OCI-LY7 (cell line): Measurements from ENCODE around the gene DALRD3. TPM values are rescaled to one million over a fixed set of nuclear protein-coding genes. Genes with fewer than 3 reads are reported as not detected.

Experiments
- BruUV-seq: library from RNA; stranded (reverse); fragments of 400-500 nt; replicated peaks from 2 replicates; lab custom pipeline; 2021; lab: Mats Ljungman, UMichigan
- CTCF ChIA-PET: fragments of 300-600 bp; sonication (Branson Sonifier 250); formaldehyde crosslinking; loops from one replicate; lab custom pipeline; 2022; ENCODE audit warnings: antibody characterized with exemption; ENCODE audit not compliant: unreplicated experiment; lab: Charles Lee
- POLR2A ChIA-PET: fragments of 300-600 bp; sonication (Branson Sonifier 250); formaldehyde crosslinking; loops from one replicate; lab custom pipeline; 2022; ENCODE audit warnings: antibody characterized with exemption; lab: Charles Lee
- DNase-seq: peaks from one replicate; pipeline ENCODE4 v3.0.0-alpha.2; 2015; ENCODE audit warnings: low spot score
- H2AFZ ChIP-seq: fragments of 200-600 bp; sonication (generic), shearing (Covaris generic); 2 replicates; pipeline ENCODE4 v1.6.1; 2014; ENCODE audit warnings: mild to moderate bottlenecking, antibody characterized with exemption, low read length, moderate library complexity
- H3K27ac ChIP-seq: fragments of 200-600 bp; sonication (generic); 2 replicates; pipeline ENCODE4 v1.5.1; 2014; ENCODE audit warnings: mixed run types, low read depth, mild to moderate bottlenecking, moderate library complexity, low read length, inconsistent platforms; ENCODE audit not compliant: poor library complexity, severe bottlenecking
- H3K36me3 ChIP-seq: fragments of 200-600 bp; sonication (generic); 2 replicates; pipeline ENCODE4 v1.6.1; 2014; ENCODE audit warnings: mild to moderate bottlenecking, antibody characterized with exemption, low read length, moderate library complexity, mixed read lengths; ENCODE audit not compliant: insufficient read depth
- H3K4me1 ChIP-seq: fragments of 200-600 bp; sonication (generic); 2 replicates; pipeline ENCODE4 v1.5.1; 2014; ENCODE audit warnings: mild to moderate bottlenecking, low read length; ENCODE audit not compliant: insufficient read depth, poor library complexity, severe bottlenecking
- H3K4me2 ChIP-seq: fragments of 200-600 bp; sonication (generic); 2 replicates; pipeline ENCODE4 v1.6.1; 2014; ENCODE audit warnings: mild to moderate bottlenecking, low read length
- H3K4me3 ChIP-seq: fragments of 200-600 bp; sonication (generic); 2 replicates; pipeline ENCODE4 v1.5.1; 2014; ENCODE audit warnings: mild to moderate bottlenecking, low read depth, low read length; ENCODE audit not compliant: poor library complexity, severe bottlenecking
- H3K79me2 ChIP-seq: fragments of 200-600 bp; sonication (generic); 2 replicates; pipeline ENCODE4 v1.6.1; 2016; ENCODE audit warnings: low read depth, mild to moderate bottlenecking, low read length, moderate library complexity, mixed read lengths; ENCODE audit not compliant: insufficient read depth
- H3K9me2 ChIP-seq: fragments of 200-600 bp; sonication (generic); 2 replicates; pipeline ENCODE4 v1.6.1; 2016; ENCODE audit warnings: mild to moderate bottlenecking, low read length, mixed read lengths; ENCODE audit not compliant: insufficient read depth
- H3K9me3 ChIP-seq: fragments of 200-600 bp; sonication (generic); 2 replicates; pipeline ENCODE4 v1.6.1; 2014; ENCODE audit warnings: mild to moderate bottlenecking, mixed run types, low read length, mixed read lengths
- H4K20me1 ChIP-seq: fragments of 200-600 bp; sonication (generic); 2 replicates; pipeline ENCODE4 v1.6.1; 2014; ENCODE audit warnings: mild to moderate bottlenecking, antibody characterized with exemption, low read length, moderate library complexity, mixed read lengths; ENCODE audit not compliant: insufficient read depth
- CTCF ChIP-seq: fragments of 200-600 bp; sonication (generic); conservative IDR thresholded peaks from 2 replicates; pipeline ENCODE4 v1.5.1; 2014; ENCODE audit warnings: mild to moderate bottlenecking, antibody characterized with exemption, low read length, moderate library complexity, mixed read lengths
- EZH2phosphoT487 ChIP-seq: fragments of 200-600 bp; sonication (generic); IDR thresholded peaks from 2 replicates; pipeline ENCODE4 v1.6.1; 2018; ENCODE audit warnings: low read depth, borderline replicate concordance, mild to moderate bottlenecking, mixed run types, antibody characterized with exemption, low read length, moderate library complexity, mixed read lengths
- intact Hi-C: fragments of 100-400 bp; cut with micrococcal nuclease; formaldehyde crosslinking; loops from one replicate; pipeline ENCODE4 v1.10.0; 2022; ENCODE audit not compliant: unreplicated experiment
- total RNA-seq, 2 experiments: library from RNA; depleted of rRNA in 1 of 2; stranded (reverse); fragments of >200 nt in 1 of 2; shearing (Covaris generic) in 1 of 2; gene quantifications; 2 replicates each; pipeline ENCODE4 v1.2.3, GENCODE V29; 2014 to 2022

The DALRD3 gene
- total RNA-seq, 2 experiments from 2014 or later, result 35.0 to 36.2 TPM

DNA sequence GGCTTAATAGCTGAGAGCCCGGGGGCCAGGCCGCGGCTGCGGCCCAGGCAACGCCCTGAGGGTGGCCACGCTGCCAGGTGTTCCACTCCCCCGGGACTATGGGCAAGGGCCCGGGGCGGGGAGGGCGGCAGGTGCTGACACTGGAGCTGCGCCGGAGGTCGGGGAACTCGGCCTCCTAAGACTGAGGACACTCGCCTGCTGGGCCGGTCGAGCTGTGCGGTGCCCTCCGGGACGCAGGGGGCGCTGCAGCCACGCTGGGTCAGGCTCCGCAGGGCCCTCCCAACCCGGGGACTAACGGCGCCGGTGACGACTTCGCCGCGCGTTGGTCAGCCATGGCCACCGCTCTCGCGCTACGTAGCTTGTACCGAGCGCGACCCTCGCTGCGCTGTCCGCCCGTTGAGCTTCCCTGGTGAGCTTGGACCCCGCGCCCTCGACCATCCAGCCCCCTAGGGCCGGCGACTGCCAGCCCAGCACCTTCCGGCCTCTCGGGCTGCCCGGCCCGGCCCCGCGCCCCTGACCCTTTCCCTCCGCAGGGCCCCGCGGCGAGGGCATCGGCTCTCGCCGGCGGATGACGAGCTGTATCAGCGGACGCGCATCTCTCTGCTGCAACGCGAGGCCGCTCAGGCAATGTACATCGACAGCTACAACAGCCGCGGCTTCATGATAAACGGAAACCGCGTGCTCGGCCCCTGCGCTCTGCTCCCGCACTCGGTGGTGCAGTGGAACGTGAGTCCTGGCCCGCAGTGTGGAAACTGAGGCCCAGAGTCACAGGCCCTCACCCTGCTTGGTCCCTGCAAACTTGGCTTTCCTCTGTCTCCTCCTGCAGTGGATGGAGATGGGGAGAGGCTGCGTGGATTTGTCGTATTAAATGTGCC is 3.7 kb upstream of the DALRD3 start, which contains the start of gene NDUFAF3:
TSS of gene NDUFAF3 (plus strand) at position 309 of the 875 bp plus-strand sequence. CDS start at position 333, 24 bp downstream.
- peaks cover 41% of the 10 kb centered on the region; the same call in 1 of the 2 replicates for H3K79me2 ChIP-seq
- H2AFZ ChIP-seq, result peak within 1 kb of the TSS; percentile 36; the same call in 1 of the 2 replicates
- 0 out of 2 replicates have a peak, but pooled peaks cover 4% of the 10 kb centered on the region for H4K20me1 ChIP-seq
- H3K9me2 ChIP-seq, result no peaks in the 10 kb centered on the region
- peaks cover 65% of the 10 kb centered on the region for H3K4me1 ChIP-seq
- intact Hi-C loops, result loop anchor here (1.0 to 5.0 kb wide), 4 partner anchors 33 to 780 kb away; partner anchors contain the start of genes APEH, INKA1 and QRICH1
- no TSS peak for BruUV-seq
- H3K4me3 ChIP-seq, result peak within 1 kb of the TSS; percentile 80
- TF ChIP-seq CTCF (peak; percentile 84), EZH2phosphoT487 (no peak)
- peak; percentile 99 for DNase-seq
- H3K9me3 ChIP-seq, result no peaks in the 10 kb centered on the region
- H3K27ac ChIP-seq, result peak within 1 kb of the TSS; percentile 93
- ChIA-PET POLR2A (interaction anchor here (0.6 to 4.4 kb wide), 8 partner anchors 14 to 382 kb away, joined by 3 to 42 read pairs (median 4); partner anchors contain the start of genes P4HTM, QRICH1 and WDR6), CTCF (interaction anchor here (0.6 kb wide), 1 partner anchor 734 kb away, joined by 3 read pairs; no protein-coding TSS in a partner anchor)
- peak within 1 kb of the TSS; percentile 93 for H3K4me2 ChIP-seq
- H3K36me3 ChIP-seq, result peaks cover 48% of the 10 kb centered on the region

DNA sequence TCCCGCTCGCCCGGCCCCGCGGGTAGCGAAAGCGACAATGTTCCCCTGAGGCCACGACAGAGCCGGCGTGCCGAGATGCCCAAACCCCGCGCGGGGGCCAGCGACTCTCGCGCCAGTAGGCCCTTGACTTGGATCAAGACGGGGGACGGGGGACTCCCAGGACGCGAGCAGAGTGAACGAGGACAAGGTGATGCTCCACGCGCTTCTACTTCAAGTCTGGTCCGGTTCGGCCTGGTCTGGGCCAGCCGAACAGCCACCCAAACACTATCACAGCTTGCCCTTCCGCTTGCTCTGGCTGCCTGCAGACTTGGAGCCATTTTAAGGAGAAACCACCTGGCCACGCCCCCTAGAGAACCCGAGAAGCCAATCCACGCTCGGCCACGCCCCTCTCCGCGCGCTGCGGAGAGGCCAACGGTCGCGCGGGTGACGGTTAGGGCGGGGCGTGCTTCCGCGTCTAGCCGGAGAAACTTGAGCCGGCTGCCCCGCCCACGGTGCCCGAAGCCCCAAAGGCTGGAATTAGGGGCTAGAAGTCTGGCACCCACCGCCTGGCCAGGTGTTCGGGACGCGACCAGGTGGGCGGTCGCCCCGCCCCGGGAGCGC is 2.9 kb upstream of the DALRD3 start:
- peaks cover 47% of the 10 kb centered on the region for H3K36me3 ChIP-seq
- H4K20me1 ChIP-seq, result 0 out of 2 replicates have a peak, but pooled peaks cover 4% of the 10 kb centered on the region
- no TSS peak for BruUV-seq
- no peaks in the 10 kb centered on the region for H3K9me2 ChIP-seq
- H3K79me2 ChIP-seq, result peaks cover 41% of the 10 kb centered on the region; the same call in 1 of the 2 replicates
- ChIA-PET CTCF (interaction anchor here (0.6 kb wide), 1 partner anchor 733 kb away, joined by 3 read pairs; no protein-coding TSS in a partner anchor), POLR2A (interaction anchor here (0.9 to 4.4 kb wide), 5 partner anchors 11 to 71 kb away, joined by 3 to 42 read pairs (median 4); partner anchors contain the start of genes P4HTM, QRICH1 and WDR6)
- no peaks in the 10 kb centered on the region for H3K9me3 ChIP-seq
- H3K4me1 ChIP-seq, result peaks cover 57% of the 10 kb centered on the region
- H3K4me3 ChIP-seq, result peak overlapping the region; percentile 80
- intact Hi-C loops, result loop anchor here (1.0 to 5.0 kb wide), 4 partner anchors 33 to 781 kb away; partner anchors contain the start of genes APEH, INKA1 and QRICH1
- TF ChIP-seq EZH2phosphoT487, result no peak
- TF ChIP-seq CTCF, result no peak
- H3K4me2 ChIP-seq, result peak overlapping the region; percentile 90
- H3K27ac ChIP-seq, result peak overlapping the region; percentile 93
- peak; percentile 99 for DNase-seq
- no peak overlapping the region for H2AFZ ChIP-seq
